GM18499 (cell line): ENCODE results near the gene OOSP3.
"Not testable (repeated sequence)": the region's sequence is repeated elsewhere in the genome, so short reads cannot be mapped to it uniquely, and the experiment has no call there.

ENCODE experiments used
- ATAC-seq: cut with Tn5 transposase; IDR thresholded peaks from one replicate; pipeline ENCODE4 v1.9.1; 2021; ENCODE audit warnings: moderate number of reproducible peaks; ENCODE audit not compliant: insufficient read depth, unreplicated experiment

The OOSP3 gene

GRCh38 chr11:59875856-59876519 lies 2.6 kb upstream of the OOSP3 start:
- no peak for ATAC-seq

- ATAC-seq, result no peak
Measured at GRCh38 chr11:59877325-59877724, 1.3 kb upstream of the OOSP3 start.

- ATAC-seq, result no peak
Measured at GRCh38 chr11:59877784-59878183, 798 bp upstream of the OOSP3 start.

GRCh38 chr11:59879567-59879966 lies 985 bp downstream of the OOSP3 start:
- no peak for ATAC-seq

GRCh38 chr11:59883597-59883996 lies 5.0 kb downstream of the OOSP3 start:
- ATAC-seq, result no peak

GRCh38 chr11:59887156-59887555 lies 8.6 kb downstream of the OOSP3 start:
- ATAC-seq, result not testable (repeated sequence)

GRCh38 chr11:59891781-59892181 lies 13.2 kb downstream of the OOSP3 start:
- no peak for ATAC-seq

- no peak for ATAC-seq
Measured at GRCh38 chr11:59894616-59895015, 16.0 kb downstream of the OOSP3 start.

GRCh38 chr11:59898046-59898445 lies 19.5 kb downstream of the OOSP3 start:
- ATAC-seq, result no peak

GRCh38 chr11:59898650-59899049 lies 20.1 kb downstream of the OOSP3 start:
- no peak for ATAC-seq

- ATAC-seq, result no peak
Measured at GRCh38 chr11:59899532-59899931, 20.9 kb downstream of the OOSP3 start.

GRCh38 chr11:59900366-59901126 lies 22.0 kb downstream of the OOSP3 start:
- ATAC-seq, result no peak

GRCh38 chr11:59901306-59901705 lies 22.7 kb downstream of the OOSP3 start:
- ATAC-seq, result no peak

- not testable (repeated sequence) for ATAC-seq
Measured at GRCh38 chr11:59903569-59903968, 25.0 kb downstream of the OOSP3 start.

- ATAC-seq, result no peak
Measured at GRCh38 chr11:59918480-59918879, 39.9 kb downstream of the OOSP3 start.

- ATAC-seq, result no peak
Measured at GRCh38 chr11:59918987-59919589, 40.5 kb downstream of the OOSP3 start.

GRCh38 chr11:59923813-59924212 lies 45.2 kb downstream of the OOSP3 start:
- no peak for ATAC-seq

GRCh38 chr11:59931688-59932087 lies 53.1 kb downstream of the OOSP3 start:
- ATAC-seq, result no peak

GRCh38 chr11:59938132-59938531 lies 59.5 kb downstream of the OOSP3 start, which contains the start of gene OOSP1:
Gene OOSP1, plus strand, starts transcription at chr11:59938432. Its CDS starts 23 bp downstream, at chr11:59938455.
- no peak for ATAC-seq

GRCh38 chr11:59938718-59939117 lies 60.1 kb downstream of the OOSP3 start:
- ATAC-seq, result no peak

GRCh38 chr11:59939482-59939881 lies 60.9 kb downstream of the OOSP3 start:
- ATAC-seq, result no peak
